Suppressor macrophage treated with lipopolysaccharide for 4 hours (primary cell): ENCODE results near the gene MAP1S.
A peak's percentile ranks its signal among the peaks of the same experiment; 100 is the strongest.

Experiments
- DNase-seq: peaks from one replicate; pipeline ENCODE4 v3.0.0-alpha.2; 2020

Gene MAP1S

DNA sequence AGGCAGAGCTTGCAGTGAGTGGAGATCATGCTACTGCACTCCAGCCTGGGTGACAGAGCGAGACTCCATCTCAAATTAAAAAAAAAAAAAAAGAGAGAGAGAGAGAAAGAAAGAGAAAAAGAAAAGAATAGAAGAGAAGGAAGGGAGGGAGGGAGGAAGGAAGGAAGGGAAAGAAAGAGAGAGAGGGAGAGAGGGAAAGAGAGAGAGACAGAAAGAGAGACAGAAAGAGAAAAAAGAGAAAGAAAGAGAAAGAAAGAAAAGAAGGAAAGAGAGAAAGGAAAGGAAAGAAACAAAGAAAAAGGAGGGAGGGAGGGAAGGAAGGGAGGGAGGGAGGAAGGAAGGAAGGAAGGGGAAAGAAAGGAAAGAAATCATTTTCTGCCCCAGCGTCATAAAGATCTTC is 24.1 kb upstream of the MAP1S start:
- no peak for DNase-seq

DNA sequence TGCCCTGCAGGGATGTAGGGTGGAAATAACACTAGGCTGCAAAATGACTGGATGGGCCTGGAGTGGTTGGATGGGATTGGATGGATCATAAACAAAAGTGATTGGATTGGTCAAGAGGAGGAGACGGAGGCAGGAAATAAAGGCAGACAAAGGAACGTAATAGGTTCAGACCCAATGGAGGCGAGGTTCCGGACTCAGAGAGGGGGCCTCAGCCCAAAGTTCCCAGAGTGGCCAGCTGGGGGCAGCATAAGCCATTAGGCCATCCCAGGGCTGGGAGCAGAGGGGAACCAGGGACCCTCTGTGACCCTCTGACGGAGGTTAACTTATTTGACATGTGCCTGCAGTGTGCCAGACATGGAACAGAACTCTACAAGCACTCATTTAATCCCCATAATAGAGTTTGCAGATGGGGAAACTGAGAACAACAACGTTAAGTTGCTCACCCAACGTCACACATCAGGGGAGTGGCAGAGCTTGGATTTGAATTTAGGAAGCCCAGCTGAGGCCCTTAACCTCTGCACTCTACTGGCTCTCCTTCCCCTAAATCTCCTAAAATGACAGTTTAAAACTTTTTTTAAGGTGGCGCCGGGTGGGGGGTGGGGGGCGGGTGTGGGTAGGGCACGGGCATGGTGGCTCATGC is 15.3 kb upstream of the MAP1S start:
- DNase-seq, result peak; percentile 82

DNA sequence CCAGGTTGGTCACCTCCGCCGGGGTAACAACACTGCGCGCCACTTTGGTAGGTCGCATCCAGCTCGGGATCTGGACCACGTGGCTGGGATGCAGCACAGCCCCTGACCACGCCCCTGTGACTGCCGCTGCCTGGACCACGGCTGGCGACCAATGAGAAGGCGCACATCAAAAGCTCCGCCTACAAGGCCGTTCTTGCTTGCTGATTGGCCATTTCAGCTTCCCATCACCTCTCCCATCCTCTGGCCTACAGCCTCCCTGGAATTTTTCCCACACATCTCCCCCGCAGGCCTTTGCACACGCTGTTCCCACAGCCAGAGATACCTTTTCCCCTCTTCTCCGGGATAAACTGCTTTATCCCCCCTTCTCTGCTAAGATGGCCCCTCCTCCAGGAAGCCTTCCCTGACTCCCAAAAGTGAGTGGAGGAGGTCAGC is 12.5 kb upstream of the MAP1S start:
- DNase-seq, result no peak

DNA sequence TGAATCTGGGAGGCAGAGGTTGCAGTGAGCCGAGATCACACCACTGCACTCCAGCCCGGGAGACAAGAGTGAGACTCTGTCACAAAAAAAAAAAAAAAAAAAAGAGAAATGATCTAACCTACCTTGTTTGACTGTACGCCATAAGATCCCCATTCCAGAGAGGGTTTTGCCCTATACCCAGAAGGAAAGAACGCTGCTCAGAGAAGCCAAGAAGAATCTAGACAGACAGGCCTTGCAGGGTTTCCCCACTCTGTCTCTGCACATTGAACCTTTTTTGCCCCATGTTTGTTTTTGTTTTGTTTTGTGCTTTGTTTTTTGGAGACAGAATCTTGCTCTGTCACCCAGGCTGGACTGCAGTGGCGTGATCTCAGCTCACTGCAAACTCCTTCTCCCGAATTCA is 7.4 kb upstream of the MAP1S start:
- no peak for DNase-seq

DNA sequence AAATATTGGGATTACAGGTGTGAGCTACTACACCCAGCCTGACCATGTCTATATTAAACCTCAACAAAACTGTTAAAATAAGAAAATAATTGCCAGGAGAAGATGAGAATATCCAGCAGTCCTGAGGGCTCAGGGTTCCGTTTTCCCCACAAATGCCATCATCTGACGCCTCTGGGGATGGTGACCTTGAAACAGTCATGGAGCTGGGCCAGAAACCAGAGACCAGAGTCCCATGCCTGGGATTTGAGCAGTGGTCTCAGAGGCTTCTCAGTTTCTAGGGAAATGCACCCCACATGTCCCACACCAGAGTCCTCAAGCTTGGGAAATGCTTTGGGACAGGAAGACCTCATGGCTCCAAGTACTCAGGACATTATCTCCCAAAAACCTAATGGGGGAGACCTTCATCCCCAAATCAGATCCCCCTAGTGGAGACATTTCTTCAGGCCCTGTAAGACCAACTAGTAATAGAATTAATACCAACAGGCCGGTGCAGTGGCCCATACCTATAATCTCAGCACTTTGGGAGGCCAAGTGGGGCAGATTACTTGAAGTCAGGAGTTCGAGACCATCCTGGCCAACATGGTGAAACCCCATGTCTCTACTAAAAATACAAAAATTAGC is 2.9 kb upstream of the MAP1S start:
- DNase-seq, result no peak

DNA sequence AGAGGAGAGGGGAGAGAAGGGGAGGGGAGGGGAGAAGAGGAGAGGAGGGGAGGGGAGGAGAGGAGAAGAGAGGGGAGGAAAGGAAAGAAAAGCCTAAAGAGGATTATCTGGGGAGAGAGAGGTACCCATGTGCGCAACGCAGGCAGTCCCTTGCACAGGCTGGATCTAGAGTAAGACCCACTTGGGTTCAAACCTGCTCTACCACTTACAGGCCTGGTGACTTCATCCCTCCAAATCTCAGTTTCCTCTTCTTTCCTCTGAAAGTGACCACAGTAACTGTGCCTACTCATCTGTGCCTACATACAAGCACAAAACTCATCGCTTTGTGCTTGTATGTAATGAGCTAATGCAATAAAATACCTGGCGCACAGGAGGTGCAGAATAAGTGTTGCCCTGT is 732 bp upstream of the MAP1S start:
- DNase-seq, result peak; percentile 31

DNA sequence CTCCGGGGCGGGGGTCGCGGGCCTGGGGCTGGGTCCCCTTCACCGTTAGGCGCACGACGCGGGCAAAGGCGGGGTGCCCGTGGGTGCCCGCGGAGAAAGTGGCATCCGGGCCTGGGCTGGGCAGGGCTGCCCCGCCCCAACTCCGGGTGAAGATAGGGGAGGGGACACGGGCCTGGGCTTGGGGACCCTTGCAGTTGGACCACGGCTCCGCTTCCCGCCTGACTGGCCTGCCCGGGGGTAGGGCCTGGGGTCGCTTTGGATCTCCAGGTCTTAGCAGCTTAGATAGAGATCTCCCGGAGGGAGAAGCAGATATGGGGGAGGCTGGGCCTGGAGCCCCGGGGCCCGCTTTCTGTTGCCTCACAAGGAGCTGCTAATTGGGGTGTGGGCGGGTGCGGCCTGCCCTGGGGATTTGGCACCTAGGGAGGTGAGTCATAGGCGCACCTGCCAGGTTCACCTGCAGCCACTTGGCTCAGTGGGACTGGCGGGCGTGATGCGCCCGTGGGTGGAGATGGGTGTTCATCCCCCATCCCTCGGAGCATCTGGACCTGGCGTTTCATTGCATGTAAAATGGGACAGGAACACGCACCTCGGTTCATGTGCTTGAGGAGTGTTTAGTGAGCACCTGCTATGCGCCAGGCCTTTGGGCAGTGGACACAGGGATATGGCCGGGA is 585 bp downstream of the MAP1S start:
- no peak for DNase-seq

DNA sequence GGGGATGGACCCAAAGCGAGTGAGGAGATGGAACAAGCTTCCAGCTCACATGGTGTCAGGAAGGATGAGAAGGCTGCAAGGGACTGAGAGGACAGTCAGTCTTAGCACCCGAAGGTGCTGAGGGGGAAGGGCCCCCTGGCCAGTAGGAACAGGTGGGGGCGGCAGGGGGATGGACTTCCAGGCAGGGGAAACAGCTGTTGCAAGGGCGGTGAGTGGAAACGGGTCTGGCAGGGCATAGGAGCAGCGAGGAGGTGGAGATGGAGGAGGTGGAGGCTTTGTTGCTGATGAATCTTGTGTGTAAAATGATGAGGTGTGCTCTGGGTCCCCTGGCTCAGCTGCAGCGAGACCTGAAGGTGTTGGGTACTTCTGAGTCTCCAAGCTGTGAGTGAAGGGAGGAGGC is 1.2 kb downstream of the MAP1S start:
- DNase-seq, result no peak

DNA sequence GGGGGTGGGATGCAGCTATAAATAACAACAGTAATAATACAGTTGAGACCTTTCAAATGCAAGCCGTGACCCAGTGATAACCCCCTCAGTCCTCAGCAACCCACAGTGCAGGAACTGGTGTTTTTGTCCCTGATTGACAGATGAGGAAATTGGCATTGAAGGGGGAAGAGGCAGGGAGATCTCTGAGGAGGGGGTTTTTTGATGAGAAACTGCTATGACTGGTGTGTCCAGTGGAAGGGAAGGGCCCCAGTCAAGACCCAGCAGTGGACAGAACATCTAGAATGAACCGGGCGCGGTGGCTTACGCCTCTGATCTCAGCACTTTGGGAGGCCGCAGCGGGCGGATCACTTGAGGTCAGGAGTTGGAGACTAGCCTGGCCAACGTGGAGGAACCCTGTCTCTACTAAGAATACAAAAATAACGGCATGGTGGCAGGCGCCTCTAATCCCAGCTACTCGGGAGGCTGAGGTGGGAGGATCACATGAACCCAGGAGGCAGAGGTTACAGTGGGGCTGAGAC is 1.9 kb downstream of the MAP1S start:
- no peak for DNase-seq

DNA sequence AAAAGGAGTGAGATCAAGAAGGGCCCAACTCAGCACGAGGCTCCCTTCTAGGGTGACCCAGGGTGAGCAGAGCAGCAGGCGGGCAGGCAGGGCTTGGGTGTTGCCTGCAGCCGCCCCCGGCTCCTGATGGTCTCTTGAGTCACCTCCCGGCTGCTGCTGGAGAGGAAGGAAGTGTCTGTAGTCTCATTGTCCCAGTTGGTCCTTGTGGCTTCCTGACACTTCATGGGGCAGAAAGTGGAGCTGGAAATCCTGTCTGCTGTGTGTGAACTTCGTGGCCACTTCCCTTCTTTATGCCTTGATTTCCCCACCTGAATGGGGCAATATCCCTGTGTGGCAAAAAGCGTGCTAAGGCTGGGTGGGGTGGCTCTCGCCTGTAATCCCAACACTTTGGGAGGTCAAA is 2.5 kb downstream of the MAP1S start:
- peak; percentile 95 for DNase-seq

DNA sequence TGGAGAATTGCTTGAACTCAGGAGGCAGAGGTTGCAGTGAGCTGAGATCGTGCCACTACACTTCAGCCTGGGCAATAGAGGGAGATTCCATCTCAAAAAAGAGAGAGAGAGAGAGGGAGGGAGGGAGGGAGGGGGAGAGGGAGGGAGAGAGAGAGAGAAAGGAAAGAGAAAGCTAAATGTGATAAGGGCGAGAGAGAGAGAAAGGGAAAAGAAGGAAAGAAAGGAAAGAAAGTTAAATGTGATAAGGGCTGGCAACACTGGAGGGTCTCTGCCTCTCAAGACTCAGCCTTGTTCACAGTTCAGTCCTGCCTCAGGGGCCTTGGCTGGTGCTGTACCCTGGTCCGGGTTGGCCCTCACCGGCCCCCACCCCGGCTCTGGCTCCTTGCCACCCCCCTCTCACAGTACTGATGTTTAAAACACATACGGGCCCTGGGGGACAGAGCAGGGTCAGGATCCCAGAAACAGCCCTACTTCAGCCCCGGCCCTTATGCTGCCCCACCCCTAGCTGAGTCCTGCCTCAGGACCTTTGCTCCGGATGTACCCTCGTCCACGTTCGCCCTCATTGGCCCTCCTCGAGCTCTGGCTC is 3.5 kb downstream of the MAP1S start:
- no peak for DNase-seq

DNA sequence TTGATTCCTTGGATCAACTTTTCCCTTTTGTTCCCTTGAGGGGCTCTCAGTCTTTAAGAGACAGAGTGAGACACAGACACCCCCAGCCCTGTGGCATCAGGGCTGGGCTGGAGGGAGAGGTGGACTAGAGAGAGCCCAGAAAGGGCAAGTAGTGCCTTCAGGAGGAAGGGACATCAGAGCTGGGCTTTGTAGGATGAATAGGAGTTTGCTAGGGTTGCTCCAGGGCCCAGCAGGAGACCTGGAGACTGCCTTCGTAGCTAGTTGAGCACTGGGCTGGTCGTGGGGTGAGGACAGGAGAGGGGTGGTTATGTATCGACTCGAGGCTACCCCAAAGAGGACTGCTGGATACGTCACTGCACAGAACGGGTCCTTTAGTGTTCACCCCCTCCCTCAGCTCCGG is 5.4 kb downstream of the MAP1S start:
- no peak for DNase-seq

DNA sequence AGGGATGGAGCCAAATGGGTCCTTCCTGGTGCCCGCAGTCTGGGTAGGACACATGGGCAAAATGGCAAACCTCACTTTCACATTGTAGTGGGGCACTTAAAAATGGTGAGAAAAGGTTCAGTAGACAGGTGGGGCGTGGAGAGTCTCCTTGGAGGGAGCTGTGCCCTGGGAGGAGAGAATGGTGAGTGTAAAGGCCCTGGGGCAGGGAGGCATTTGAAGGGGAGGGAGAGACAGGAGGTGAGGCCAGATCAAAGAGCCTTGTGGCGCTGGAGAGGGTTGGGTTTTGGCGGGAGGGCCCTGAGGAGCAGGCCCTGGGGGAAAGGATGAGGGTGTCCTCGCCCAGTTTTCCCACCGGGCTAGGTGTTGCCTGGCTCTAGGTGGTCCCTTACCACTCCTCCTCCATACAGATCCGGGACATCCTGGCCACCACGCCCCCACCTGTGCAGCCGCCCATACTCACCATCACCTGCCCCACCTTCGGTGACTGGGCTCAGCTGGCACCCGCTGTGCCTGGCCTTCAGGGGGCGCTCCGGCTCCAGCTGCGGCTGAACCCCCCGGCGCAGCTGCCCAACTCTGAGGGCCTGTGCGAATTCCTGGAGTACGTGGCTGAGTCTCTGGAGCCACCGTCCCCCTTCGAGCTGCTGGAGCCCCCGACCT is 6.3 kb downstream of the MAP1S start:
- DNase-seq, result no peak

DNA sequence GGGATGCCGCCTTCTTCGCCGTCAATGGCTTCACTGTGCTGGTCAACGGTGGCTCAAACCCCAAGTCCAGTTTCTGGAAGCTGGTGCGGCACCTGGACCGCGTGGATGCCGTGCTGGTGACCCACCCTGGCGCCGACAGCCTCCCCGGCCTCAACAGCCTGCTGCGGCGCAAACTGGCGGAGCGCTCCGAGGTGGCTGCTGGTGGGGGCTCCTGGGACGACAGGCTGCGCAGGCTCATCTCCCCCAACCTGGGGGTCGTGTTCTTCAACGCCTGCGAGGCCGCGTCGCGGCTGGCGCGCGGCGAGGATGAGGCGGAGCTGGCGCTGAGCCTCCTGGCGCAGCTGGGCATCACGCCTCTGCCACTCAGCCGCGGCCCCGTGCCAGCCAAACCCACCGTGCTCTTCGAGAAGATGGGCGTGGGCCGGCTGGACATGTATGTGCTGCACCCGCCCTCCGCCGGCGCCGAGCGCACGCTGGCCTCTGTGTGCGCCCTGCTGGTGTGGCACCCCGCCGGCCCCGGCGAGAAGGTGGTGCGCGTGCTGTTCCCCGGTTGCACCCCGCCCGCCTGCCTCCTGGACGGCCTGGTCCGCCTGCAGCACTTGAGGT is 7.0 kb downstream of the MAP1S start:
- DNase-seq, result no peak

DNA sequence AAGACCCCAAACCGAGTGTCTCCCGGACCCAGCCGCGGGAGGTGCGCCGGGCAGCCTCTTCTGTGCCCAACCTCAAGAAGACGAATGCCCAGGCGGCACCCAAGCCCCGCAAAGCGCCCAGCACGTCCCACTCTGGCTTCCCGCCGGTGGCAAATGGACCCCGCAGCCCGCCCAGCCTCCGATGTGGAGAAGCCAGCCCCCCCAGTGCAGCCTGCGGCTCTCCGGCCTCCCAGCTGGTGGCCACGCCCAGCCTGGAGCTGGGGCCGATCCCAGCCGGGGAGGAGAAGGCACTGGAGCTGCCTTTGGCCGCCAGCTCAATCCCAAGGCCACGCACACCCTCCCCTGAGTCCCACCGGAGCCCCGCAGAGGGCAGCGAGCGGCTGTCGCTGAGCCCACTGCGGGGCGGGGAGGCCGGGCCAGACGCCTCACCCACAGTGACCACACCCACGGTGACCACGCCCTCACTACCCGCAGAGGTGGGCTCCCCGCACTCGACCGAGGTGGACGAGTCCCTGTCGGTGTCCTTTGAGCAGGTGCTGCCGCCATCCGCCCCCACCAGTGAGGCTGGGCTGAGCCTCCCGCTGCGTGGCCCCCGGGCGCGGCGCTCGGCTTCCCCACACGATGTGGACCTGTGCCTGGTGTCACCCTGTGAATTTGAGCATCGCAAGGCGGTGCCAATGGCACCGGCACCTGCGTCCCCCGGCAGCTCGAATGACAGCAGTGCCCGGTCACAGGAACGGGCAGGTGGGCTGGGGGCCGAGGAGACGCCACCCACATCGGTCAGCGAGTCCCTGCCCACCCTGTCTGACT is 7.9 kb downstream of the MAP1S start:
- no peak for DNase-seq

DNA sequence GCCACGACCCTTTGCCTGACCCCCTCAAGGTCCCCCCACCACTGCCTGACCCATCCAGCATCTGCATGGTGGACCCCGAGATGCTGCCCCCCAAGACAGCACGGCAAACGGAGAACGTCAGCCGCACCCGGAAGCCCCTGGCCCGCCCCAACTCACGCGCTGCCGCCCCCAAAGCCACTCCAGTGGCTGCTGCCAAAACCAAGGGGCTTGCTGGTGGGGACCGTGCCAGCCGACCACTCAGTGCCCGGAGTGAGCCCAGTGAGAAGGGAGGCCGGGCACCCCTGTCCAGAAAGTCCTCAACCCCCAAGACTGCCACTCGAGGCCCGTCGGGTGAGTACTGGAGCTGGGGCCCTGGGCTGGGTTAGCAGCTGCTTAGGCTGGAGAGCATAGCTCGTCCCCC is 8.6 kb downstream of the MAP1S start:
- no peak for DNase-seq

DNA sequence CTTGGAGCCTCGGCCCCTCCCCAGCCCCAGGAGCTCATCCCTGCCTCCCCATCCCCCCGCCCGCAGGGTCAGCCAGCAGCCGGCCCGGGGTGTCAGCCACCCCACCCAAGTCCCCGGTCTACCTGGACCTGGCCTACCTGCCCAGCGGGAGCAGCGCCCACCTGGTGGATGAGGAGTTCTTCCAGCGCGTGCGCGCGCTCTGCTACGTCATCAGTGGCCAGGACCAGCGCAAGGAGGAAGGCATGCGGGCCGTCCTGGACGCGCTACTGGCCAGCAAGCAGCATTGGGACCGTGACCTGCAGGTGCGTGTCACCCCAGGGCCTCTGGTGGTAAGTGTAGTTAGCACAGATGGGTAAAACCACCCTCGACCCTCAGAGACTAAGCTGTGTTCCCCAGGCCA is 13.8 kb downstream of the MAP1S start:
- no peak for DNase-seq

DNA sequence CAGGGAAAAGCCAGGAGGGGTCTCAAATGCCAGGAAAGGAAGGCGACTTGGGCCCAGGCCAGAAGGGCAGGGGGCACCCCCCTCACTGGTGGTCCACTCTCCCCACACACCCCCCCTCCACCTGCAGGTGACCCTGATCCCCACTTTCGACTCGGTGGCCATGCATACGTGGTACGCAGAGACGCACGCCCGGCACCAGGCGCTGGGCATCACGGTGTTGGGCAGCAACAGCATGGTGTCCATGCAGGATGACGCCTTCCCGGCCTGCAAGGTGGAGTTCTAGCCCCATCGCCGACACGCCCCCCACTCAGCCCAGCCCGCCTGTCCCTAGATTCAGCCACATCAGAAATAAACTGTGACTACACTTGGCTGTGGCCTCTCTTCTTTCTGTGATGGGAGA is 14.9 kb downstream of the MAP1S start:
- no peak for DNase-seq

DNA sequence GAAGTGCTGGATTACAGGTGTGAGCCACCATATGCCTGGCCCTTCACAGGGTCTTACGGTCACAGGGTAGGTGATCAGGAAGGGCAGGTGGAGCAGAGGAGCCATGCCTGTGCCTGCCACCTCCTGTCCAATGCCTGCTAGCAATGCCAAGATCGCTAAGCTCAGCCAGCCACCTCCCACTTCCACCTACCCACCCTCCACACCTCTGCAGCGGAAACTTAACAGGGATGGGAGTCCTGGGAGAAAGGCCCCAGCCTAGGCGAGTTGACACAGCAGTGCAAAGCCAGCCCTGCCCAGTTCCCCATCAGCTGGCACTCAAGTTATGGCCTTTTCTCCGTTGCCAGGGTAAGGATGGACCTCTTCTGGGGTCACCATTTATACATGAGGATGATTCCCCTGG is 16.1 kb downstream of the MAP1S start:
- no peak for DNase-seq

DNA sequence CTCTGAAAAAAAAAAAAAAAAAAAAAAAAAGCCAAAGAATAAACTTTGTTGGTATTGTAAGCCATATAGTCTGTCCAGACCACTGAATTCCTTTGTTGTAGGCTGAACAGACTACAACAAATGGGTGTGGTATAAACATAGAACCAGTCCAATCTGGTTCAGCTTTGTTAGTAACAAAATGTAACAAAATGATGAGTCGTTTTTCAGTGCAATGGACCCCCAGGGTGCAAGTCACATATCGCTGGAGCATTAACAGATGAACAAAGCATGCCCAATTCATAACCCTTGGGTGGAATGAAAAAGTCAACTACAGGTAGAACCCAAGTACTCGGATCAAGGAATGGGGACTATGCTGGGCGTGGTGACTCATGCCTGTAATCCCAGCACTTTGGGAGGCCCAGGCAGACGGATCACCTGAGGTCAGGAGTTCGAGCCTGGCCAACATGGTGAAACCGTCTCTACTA is 18.4 kb downstream of the MAP1S start:
- DNase-seq, result no peak

DNA sequence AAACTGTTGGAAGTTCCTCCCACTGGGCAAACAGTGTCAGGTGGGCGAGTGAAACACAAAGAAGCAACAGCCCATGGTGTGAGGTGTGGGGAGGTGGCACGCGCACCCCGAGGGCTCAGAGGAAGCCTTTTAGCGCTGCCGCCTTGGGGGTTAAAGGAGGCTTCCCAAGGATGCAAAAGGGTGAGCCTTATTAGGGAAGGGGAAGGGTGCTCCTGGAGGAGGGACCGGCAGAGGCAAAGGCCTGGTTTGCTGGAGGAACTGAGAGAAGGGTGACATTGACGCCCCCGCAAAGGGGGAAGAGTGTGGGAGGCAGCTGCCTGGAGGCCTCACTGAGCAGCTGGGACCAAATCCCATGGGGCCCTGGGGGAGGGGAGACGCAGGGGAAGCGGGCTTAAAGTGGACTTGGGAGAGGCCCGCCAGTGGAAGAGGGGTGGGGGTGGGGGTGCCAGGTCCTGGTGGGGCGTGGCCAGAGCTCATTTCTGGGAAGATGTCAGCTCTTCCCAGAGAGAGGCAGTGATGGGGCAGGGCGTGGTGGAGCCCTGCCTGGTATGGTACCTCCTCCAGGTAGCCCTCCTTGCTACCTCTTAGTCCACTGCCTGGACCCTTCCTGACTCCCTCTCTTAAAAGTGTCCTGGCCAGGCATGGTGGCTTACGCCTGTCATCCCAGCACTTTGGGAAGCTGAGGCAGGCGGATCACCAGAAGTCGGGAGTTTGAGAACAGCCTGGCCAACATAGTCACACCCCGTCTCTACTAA is 20.0 kb downstream of the MAP1S start:
- DNase-seq, result peak; percentile 71
